ENCODE results near the gene IL1A. TPM values are rescaled to one million over a fixed set of nuclear protein-coding genes. Genes with fewer than 3 reads are reported as not detected.

IL1A gene
- total RNA-seq, 3 donors from 2014 or later = 0.44 TPM; not detected in 2

- DNase-seq (ENCODE audit: low spot score in 2 of 2) = no peak
These were observed 45.0 kb upstream of the IL1A start for GRCh38 chr2:112829101-112829960.

GRCh38 chr2:112828251-112828691 is 44.0 kb upstream of the IL1A start:
- Histone ChIP-seq H3K27me3 (no peaks in the 10 kb centered on the region), H3K9me3 (no peaks in the 10 kb centered on the region), H3K4me1 (no peaks in the 10 kb centered on the region), H3K4me3 (no peak overlapping the region), H3K36me3 (no peaks in the 10 kb centered on the region), H3K27ac (no peak overlapping the region)
- intact Hi-C loops (cut with DNase I; ENCODE audit: low total_unique reads) = no loop called here
- TF ChIP-seq POLR2A (IDR thresholded peaks at IDR 0.05) = no peak
- TF ChIP-seq CTCF (IDR thresholded peaks at IDR 0.05) = no peak
- no peak for TF ChIP-seq POLR2AphosphoS5 (IDR thresholded peaks at IDR 0.05)
- DNase-seq (ENCODE audit: low spot score in 2 of 2) = no peak

More at GRCh38 chr2:112829101-112829960, 45.0 kb upstream of the IL1A start:
- no peaks in the 10 kb centered on the region for H3K36me3 ChIP-seq
- TF ChIP-seq POLR2A (IDR thresholded peaks at IDR 0.05) (no peak), CTCF (IDR thresholded peaks at IDR 0.05) (no peak), POLR2AphosphoS5 (IDR thresholded peaks at IDR 0.05) (no peak)
- peaks cover 0 to 2% of the 10 kb centered on the region in 2 donors for H3K4me1 ChIP-seq
- H3K4me3 ChIP-seq = no peak overlapping the region
- intact Hi-C loops (cut with DNase I; ENCODE audit: low total_unique reads) = no loop called here
- no peak overlapping the region for H3K27ac ChIP-seq
- H3K9me3 ChIP-seq = no peaks in the 10 kb centered on the region
- no peaks in the 10 kb centered on the region for H3K27me3 ChIP-seq

DNA sequence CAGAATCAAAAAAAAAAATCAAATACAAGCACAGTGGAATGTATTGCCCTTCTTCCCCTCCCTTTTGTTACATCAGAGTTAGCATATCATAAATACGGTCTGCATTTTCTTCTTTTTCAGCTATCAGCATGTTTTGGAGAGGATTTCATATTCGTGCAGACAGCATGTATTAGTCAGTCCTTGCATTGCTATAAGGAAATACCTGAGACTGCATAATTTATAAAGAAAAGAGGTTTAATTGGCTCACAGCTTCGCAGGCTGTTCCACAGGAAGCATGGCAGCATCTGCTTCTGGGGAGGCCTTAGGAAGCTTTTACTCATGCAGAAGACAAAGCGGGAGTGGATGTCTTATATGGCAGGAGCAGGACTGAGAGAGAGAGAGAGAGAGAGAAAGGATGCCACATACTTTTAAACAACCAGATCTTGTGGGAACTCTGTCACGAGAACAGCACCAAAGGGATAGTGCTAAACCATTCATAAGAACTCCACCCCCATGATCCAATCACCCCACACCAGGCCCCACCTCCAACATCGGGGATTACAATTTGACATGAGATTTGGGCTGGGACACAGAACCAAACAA is 43.4 kb upstream of the IL1A start:
- no peaks in the 10 kb centered on the region for H3K4me1 ChIP-seq
- intact Hi-C loops (cut with DNase I; ENCODE audit: low total_unique reads) = no loop called here
- TF ChIP-seq CTCF (IDR thresholded peaks at IDR 0.05) (no peak), POLR2A (IDR thresholded peaks at IDR 0.05) (no peak), POLR2AphosphoS5 (IDR thresholded peaks at IDR 0.05) (no peak)
- H3K9me3 ChIP-seq = no peaks in the 10 kb centered on the region
- no peak for DNase-seq (ENCODE audit: low spot score in 2 of 2)
- no peak overlapping the region for H3K27ac ChIP-seq
- no peak overlapping the region for H3K4me3 ChIP-seq
- no peaks in the 10 kb centered on the region for H3K27me3 ChIP-seq
- no peaks in the 10 kb centered on the region for H3K36me3 ChIP-seq

- Histone ChIP-seq H3K27me3 (no peaks in the 10 kb centered on the region), H3K4me3 (no peak overlapping the region)
- intact Hi-C loops (cut with DNase I; ENCODE audit: low total_unique reads) = no loop called here
These were observed 42.7 kb upstream of the IL1A start for GRCh38 chr2:112827009-112827408.

More at GRCh38 chr2:112827009-112827408, 42.7 kb upstream of the IL1A start:
- Histone ChIP-seq H3K27ac (no peak overlapping the region), H3K9me3 (no peaks in the 10 kb centered on the region), H3K36me3 (no peaks in the 10 kb centered on the region), H3K4me1 (no peaks in the 10 kb centered on the region)
- DNase-seq (ENCODE audit: low spot score in 2 of 2) = no peak
- no peak for TF ChIP-seq POLR2A (IDR thresholded peaks at IDR 0.05)
- TF ChIP-seq POLR2AphosphoS5 (IDR thresholded peaks at IDR 0.05) = no peak
- TF ChIP-seq CTCF (IDR thresholded peaks at IDR 0.05) = no peak
